ENCODE measurements around the gene PDX1. TPM values are rescaled to one million over a fixed set of nuclear protein-coding genes. Genes with fewer than 3 reads are reported as not detected.

PDX1 gene
- total RNA-seq, 4 donors from 2014 or later, result not detected

DNA sequence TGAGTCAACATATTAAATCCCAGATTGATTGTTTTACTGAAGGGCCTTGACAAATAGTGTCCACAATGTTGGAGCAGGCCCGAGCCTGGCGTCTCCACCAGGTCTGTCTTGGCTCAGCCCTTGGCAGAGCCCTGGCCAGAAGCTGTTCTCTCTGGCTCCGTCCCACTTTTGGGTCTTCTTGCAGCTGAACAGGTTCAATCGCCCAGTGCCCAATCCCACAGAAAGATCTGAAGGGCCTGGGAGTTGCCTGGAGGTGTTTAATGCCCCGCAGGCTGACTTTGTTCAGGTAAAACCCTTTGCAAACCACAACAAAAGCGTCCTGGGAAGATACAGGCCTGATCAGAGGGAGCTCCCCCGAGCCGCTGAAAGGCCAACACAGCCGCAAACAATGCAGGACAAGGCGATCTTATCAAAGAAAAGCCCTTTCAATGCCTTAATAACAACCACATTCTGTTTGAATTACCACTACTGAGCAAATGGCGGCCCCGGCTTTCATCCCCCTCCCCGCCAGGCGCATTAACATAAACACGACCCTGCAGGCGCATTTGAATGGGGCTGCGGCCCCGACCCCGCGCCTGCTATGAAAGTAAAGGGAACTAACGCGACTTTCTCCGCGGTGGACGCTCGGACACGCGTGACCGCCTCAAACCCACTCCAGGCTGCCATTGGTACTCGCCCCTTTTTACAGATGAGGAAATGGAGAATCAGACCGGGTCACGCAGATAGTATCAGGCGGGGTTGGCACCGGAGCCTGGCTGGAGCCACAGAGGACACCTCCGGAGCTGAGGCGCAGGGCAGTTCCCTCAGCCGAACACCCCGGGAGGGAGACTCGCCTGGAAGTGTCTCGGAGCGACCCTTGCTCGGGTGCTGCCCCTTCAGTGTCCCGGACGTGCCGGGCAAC is 46.2 kb downstream of the PDX1 start:
- Histone ChIP-seq H3K4me3 (no peak overlapping the region), H3K27ac (no peak overlapping the region), H3K27me3 (peaks cover 41 to 100% (median 57%) of the 10 kb centered on the region in 4 donors), H3K9me3 (no peaks in the 10 kb centered on the region), H3K4me1 (peaks cover 14 to 45% (median 15%) of the 10 kb centered on the region in 3 donors), H3K36me3 (no peaks in the 10 kb centered on the region)
- DNase-seq, result no peak
- WGBS, 2 donors, result 8 to 28% methylated on average over 10 to 17 of the region's 45 CpGs
- intact Hi-C loops (cut with DNase I), result no loop called here
- TF ChIP-seq POLR2A (IDR thresholded peaks at IDR 0.05), result no peak
- TF ChIP-seq, protein P1, sequence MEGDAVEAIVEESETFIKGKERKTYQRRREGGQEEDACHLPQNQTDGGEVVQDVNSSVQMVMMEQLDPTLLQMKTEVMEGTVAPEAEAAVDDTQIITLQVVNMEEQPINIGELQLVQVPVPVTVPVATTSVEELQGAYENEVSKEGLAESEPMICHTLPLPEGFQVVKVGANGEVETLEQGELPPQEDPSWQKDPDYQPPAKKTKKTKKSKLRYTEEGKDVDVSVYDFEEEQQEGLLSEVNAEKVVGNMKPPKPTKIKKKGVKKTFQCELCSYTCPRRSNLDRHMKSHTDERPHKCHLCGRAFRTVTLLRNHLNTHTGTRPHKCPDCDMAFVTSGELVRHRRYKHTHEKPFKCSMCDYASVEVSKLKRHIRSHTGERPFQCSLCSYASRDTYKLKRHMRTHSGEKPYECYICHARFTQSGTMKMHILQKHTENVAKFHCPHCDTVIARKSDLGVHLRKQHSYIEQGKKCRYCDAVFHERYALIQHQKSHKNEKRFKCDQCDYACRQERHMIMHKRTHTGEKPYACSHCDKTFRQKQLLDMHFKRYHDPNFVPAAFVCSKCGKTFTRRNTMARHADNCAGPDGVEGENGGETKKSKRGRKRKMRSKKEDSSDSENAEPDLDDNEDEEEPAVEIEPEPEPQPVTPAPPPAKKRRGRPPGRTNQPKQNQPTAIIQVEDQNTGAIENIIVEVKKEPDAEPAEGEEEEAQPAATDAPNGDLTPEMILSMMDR (IDR thresholded peaks at IDR 0.05), result no peak

- WGBS, 2 donors, result 0 to 12% methylated on average over 5 to 6 of the region's 38 CpGs
- peaks cover 41 to 100% (median 60%) of the 10 kb centered on the region in 4 donors for H3K27me3 ChIP-seq
- H3K4me3 ChIP-seq, result no peak overlapping the region
- no peak for TF ChIP-seq POLR2A (IDR thresholded peaks at IDR 0.05)
- TF ChIP-seq, protein P1 (IDR thresholded peaks at IDR 0.05), result no peak
- H3K9me3 ChIP-seq, result no peaks in the 10 kb centered on the region
- peaks cover 12 to 41% (median 14%) of the 10 kb centered on the region in 3 donors for H3K4me1 ChIP-seq
- intact Hi-C loops (cut with DNase I), result no loop called here
- no peak for DNase-seq
- H3K36me3 ChIP-seq, result no peaks in the 10 kb centered on the region
- no peak overlapping the region for H3K27ac ChIP-seq
These were observed 46.9 kb downstream of the PDX1 start for GRCh38 chr13:27966641-27967202.

GRCh38 chr13:27967203-27967735 is 47.5 kb downstream of the PDX1 start:
- no peak overlapping the region for H3K27ac ChIP-seq
- peaks cover 12 to 41% (median 14%) of the 10 kb centered on the region in 3 donors for H3K4me1 ChIP-seq
- H3K36me3 ChIP-seq, result no peaks in the 10 kb centered on the region
- 2 to 19% methylated on average over 5 to 16 of the region's 18 CpGs for WGBS, 2 donors
- H3K27me3 ChIP-seq, result peaks cover 41 to 100% (median 60%) of the 10 kb centered on the region in 4 donors
- TF ChIP-seq POLR2A (IDR thresholded peaks at IDR 0.05), result no peak
- TF ChIP-seq, protein P1 (IDR thresholded peaks at IDR 0.05), result no peak
- intact Hi-C loops (cut with DNase I), result no loop called here
- no peak overlapping the region for H3K4me3 ChIP-seq
- DNase-seq, result no peak
- no peaks in the 10 kb centered on the region for H3K9me3 ChIP-seq

DNA sequence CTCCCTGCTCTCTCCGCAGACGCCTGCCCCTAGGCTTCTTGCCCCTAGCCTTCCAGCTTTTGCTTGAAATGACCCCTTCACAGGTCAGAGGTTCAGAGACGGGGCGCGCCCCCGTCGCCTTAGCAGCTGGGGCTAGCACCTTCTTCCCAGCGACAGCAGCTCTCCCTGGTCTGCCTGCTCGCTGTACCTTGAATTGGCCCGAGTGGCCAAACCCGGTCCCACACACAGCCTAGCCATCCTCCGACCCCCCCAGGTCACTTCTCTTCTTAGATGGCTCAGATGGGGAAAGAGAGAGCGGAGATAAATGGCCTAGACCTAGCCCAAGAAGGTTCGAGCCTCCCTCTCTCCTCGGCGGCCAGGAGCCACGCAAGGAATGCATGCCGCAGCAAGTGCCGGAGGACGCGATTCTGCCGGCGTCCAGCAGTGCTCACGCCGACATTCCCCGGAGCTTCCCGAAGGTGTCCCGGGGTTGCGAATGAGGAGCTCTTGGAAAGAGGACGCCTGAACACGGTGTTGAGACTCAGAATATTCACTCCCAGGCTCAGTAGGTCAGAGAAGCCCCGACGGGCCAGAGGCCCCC is 48.0 kb downstream of the PDX1 start:
- Histone ChIP-seq H3K36me3 (no peaks in the 10 kb centered on the region), H3K27me3 (peaks cover 41 to 100% (median 60%) of the 10 kb centered on the region in 4 donors), H3K27ac (no peak overlapping the region), H3K4me1 (peaks cover 12 to 41% (median 14%) of the 10 kb centered on the region in 3 donors), H3K4me3 (peak overlapping the region in 1 of 4 donors; percentile 43), H3K9me3 (no peaks in the 10 kb centered on the region)
- no peak for DNase-seq
- 10 to 14% methylated on average over 8 to 27 of the region's 33 CpGs for WGBS, 2 donors
- intact Hi-C loops (cut with DNase I), result no loop called here
- no peak for TF ChIP-seq POLR2A (IDR thresholded peaks at IDR 0.05)
- TF ChIP-seq, protein P1 (IDR thresholded peaks at IDR 0.05), result no peak
